ENCODE measurements around the gene KIF14. TPM values are rescaled to one million over a fixed set of nuclear protein-coding genes. Genes with fewer than 3 reads are reported as not detected.

KIF14 gene
- total and polyA plus RNA-seq, 2 donors (not counting 1 experiment from before 2014, with no cell fraction given), result 2.2 to 4.0 TPM

DNA sequence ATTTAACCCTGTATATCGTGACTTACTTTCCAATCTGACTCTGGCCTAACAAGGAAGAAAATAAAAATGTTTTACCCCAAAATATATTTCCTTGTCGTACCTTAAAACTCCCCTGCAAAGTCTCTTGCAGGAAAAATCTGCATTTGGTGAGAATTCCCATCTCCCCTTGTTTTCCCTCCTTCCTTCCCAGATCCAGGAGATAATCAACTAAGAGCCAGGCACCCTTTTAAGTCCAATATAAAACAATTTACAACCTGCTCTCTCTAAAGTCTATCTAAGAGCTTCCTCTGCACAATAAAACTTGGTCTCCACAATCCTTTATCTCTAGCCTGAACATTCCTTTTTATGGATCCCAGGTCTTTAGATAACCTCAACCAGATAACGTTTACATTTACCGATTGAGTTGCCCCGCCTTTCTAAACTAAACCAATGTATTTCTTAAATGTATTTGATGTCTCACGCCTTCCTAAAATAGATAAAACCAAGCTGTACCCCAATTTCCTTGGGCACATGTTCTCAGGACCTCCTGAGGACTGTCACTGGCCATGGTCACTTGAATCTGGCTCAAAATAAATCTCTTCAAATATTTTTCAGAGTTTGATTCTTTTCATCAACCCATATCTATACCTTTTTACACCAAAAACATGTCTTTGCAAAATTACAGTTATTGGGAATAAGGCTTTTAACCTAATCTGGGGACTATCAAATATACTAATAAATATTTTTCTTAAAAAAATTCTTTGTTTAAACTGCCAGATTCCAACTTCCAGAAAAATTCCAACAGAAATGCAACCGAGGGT, 48.2 kb upstream of the KIF14 start:
- H3K27ac ChIP-seq (ENCODE audit: insufficient read depth, low read length), result peak overlapping the region; percentile 100
- no peak for DNase-seq (ENCODE audit: low read depth in 2 of 2)
- peaks cover 6% of the 10 kb centered on the region for H3K4me1 ChIP-seq (ENCODE audit: control insufficient read depth, extremely low read depth, insufficient read depth, low read length)
- H3K4me3 ChIP-seq (replicated peaks in 1 of 4; ENCODE audit: control extremely low read depth in 1 of 4, insufficient read depth in 1 of 4, low read depth in 3 of 4, low read length in 4 of 4), result peak overlapping the region; percentile 37 to 89 (median 72)
- no peaks in the 10 kb centered on the region for H4K20me1 ChIP-seq (ENCODE audit: control insufficient read depth, extremely low read depth, insufficient read depth, low read length)
- H3K27me3 ChIP-seq (ENCODE audit: control insufficient read depth, insufficient read depth, low read length), result no peaks in the 10 kb centered on the region
- no peaks in the 10 kb centered on the region for H3K9me3 ChIP-seq (ENCODE audit: control insufficient read depth, insufficient read depth, low read depth, low read length)
- peak overlapping the region; percentile 91 for H3K4me2 ChIP-seq (ENCODE audit: extremely low read depth, insufficient read depth, low read length)
- peak overlapping the region; percentile 45 for H3K9ac ChIP-seq (ENCODE audit: insufficient read depth, low read length)
- H3K79me2 ChIP-seq (ENCODE audit: control insufficient read depth, insufficient read depth, low read length), result peaks cover 4% of the 10 kb centered on the region
- TF ChIP-seq, protein P1, sequence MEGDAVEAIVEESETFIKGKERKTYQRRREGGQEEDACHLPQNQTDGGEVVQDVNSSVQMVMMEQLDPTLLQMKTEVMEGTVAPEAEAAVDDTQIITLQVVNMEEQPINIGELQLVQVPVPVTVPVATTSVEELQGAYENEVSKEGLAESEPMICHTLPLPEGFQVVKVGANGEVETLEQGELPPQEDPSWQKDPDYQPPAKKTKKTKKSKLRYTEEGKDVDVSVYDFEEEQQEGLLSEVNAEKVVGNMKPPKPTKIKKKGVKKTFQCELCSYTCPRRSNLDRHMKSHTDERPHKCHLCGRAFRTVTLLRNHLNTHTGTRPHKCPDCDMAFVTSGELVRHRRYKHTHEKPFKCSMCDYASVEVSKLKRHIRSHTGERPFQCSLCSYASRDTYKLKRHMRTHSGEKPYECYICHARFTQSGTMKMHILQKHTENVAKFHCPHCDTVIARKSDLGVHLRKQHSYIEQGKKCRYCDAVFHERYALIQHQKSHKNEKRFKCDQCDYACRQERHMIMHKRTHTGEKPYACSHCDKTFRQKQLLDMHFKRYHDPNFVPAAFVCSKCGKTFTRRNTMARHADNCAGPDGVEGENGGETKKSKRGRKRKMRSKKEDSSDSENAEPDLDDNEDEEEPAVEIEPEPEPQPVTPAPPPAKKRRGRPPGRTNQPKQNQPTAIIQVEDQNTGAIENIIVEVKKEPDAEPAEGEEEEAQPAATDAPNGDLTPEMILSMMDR (conservative IDR thresholded peaks at IDR 0.05 in 1 of 2, IDR thresholded peaks at IDR 0.05 in 1 of 2; ENCODE audit: low read depth in 1 of 2, low read length in 2 of 2), result no peak
- no peak for TF ChIP-seq EZH2 (IDR thresholded peaks at IDR 0.05; ENCODE audit: low read length, missing control alignments)
- H2AFZ ChIP-seq (ENCODE audit: low read length), result peak overlapping the region; percentile 24
- peaks cover 4% of the 10 kb centered on the region for H3K36me3 ChIP-seq (ENCODE audit: control insufficient read depth, insufficient read depth, low read length)

DNA sequence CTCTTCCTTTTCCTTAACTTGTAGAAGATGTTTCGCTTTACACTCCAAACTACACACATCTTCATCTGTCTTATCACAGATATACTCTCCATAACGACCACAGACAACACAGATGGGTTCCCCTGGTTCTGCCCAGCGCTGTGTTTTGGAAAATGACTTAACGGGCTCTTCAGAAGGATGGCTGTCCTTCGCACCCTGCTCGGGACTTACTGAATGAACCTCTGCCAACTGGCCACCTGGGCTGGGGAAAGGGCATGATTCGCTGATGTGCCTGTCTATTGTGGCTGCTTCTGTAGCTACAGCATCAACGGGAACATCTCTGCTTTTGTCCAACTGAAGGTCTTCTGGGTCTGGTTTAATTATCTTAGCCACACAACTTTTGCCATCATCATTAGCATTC, 45.8 kb upstream of the KIF14 start:
- Histone ChIP-seq H3K27me3 (ENCODE audit: control insufficient read depth, insufficient read depth, low read length) (no peaks in the 10 kb centered on the region), H2AFZ (ENCODE audit: low read length) (no peak overlapping the region), H3K79me2 (ENCODE audit: control insufficient read depth, insufficient read depth, low read length) (peaks cover 4% of the 10 kb centered on the region), H3K9me3 (ENCODE audit: control insufficient read depth, insufficient read depth, low read depth, low read length) (no peaks in the 10 kb centered on the region), H3K4me2 (ENCODE audit: extremely low read depth, insufficient read depth, low read length) (no peak overlapping the region), H4K20me1 (ENCODE audit: control insufficient read depth, extremely low read depth, insufficient read depth, low read length) (no peaks in the 10 kb centered on the region), H3K36me3 (ENCODE audit: control insufficient read depth, insufficient read depth, low read length) (peaks cover 4% of the 10 kb centered on the region), H3K9ac (ENCODE audit: insufficient read depth, low read length) (no peak overlapping the region), H3K4me3 (replicated peaks in 1 of 4; ENCODE audit: control extremely low read depth in 1 of 4, insufficient read depth in 1 of 4, low read depth in 3 of 4, low read length in 4 of 4) (no peak overlapping the region), H3K27ac (ENCODE audit: insufficient read depth, low read length) (no peak overlapping the region), H3K4me1 (ENCODE audit: control insufficient read depth, extremely low read depth, insufficient read depth, low read length) (peaks cover 6% of the 10 kb centered on the region)
- DNase-seq (ENCODE audit: low read depth in 2 of 2), result no peak
- TF ChIP-seq EZH2 (IDR thresholded peaks at IDR 0.05; ENCODE audit: low read length, missing control alignments), result no peak
- TF ChIP-seq, protein P1 (conservative IDR thresholded peaks at IDR 0.05 in 1 of 2, IDR thresholded peaks at IDR 0.05 in 1 of 2; ENCODE audit: low read depth in 1 of 2, low read length in 2 of 2), result no peak

DNA sequence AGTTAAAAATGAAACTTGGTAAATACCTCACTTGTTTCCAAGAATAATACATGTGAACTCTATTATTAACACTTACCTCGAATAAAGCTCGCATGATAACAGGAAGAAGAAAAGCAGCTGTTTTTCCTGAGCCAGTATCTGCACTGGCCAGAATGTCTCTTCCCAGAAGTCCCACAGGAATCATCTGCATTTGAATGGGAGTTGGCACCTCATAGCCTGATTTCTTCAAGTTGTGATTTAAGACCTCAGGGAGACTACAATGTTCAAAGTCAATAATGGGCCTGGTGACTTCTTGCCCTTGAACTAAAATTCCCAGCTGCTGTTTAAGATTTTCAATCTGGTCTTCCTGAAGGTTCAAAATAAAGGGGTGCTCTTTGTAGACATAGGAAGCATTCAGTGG, 45.3 kb upstream of the KIF14 start:
- H3K4me2 ChIP-seq (ENCODE audit: extremely low read depth, insufficient read depth, low read length), result no peak overlapping the region
- no peak for TF ChIP-seq EZH2 (IDR thresholded peaks at IDR 0.05; ENCODE audit: low read length, missing control alignments)
- TF ChIP-seq, protein P1 (conservative IDR thresholded peaks at IDR 0.05 in 1 of 2, IDR thresholded peaks at IDR 0.05 in 1 of 2; ENCODE audit: low read depth in 1 of 2, low read length in 2 of 2), result no peak
- no peak overlapping the region for H3K4me3 ChIP-seq (replicated peaks in 1 of 4; ENCODE audit: control extremely low read depth in 1 of 4, insufficient read depth in 1 of 4, low read depth in 3 of 4, low read length in 4 of 4)
- DNase-seq (ENCODE audit: low read depth in 2 of 2), result peak in 1 of 2 donors; percentile 21
- no peak overlapping the region for H3K9ac ChIP-seq (ENCODE audit: insufficient read depth, low read length)
- peaks cover 4% of the 10 kb centered on the region for H3K79me2 ChIP-seq (ENCODE audit: control insufficient read depth, insufficient read depth, low read length)
- H3K9me3 ChIP-seq (ENCODE audit: control insufficient read depth, insufficient read depth, low read depth, low read length), result no peaks in the 10 kb centered on the region
- H2AFZ ChIP-seq (ENCODE audit: low read length), result no peak overlapping the region
- no peaks in the 10 kb centered on the region for H3K27me3 ChIP-seq (ENCODE audit: control insufficient read depth, insufficient read depth, low read length)
- H3K36me3 ChIP-seq (ENCODE audit: control insufficient read depth, insufficient read depth, low read length), result peaks cover 4% of the 10 kb centered on the region
- H4K20me1 ChIP-seq (ENCODE audit: control insufficient read depth, extremely low read depth, insufficient read depth, low read length), result no peaks in the 10 kb centered on the region
- no peak overlapping the region for H3K27ac ChIP-seq (ENCODE audit: insufficient read depth, low read length)
- H3K4me1 ChIP-seq (ENCODE audit: control insufficient read depth, extremely low read depth, insufficient read depth, low read length), result peaks cover 3% of the 10 kb centered on the region
